22Rv1 (cell line): ENCODE data around the gene SETD2.

Experiments
- H3K27ac ChIP-seq: fragments of 450-650 bp; 2 replicates; pipeline ENCODE4 v1.5.1; 2017
- CTCF ChIP-seq: fragments of 450-650 bp; IDR thresholded peaks from 2 replicates; pipeline ENCODE4 v1.5.1; 2017; ENCODE audit warnings: mild to moderate bottlenecking
- ZFX ChIP-seq: fragments of 450-650 bp; IDR thresholded peaks from 2 replicates; pipeline ENCODE4 v1.6.1; 2017; ENCODE audit warnings: antibody characterized with exemption, borderline replicate concordance

Gene SETD2

GRCh38 chr3:46984591-46985459 lies 179.1 kb downstream of the SETD2 start:
- TF ChIP-seq CTCF: no peak
- no peak for TF ChIP-seq ZFX
- H3K27ac ChIP-seq: no peak overlapping the region

- TF ChIP-seq ZFX (no peak), CTCF (no peak)
- no peak overlapping the region for H3K27ac ChIP-seq
These were observed 181.4 kb downstream of the SETD2 start for GRCh38 chr3:46982546-46982945.

- no peak overlapping the region for H3K27ac ChIP-seq
- TF ChIP-seq CTCF: no peak
These were observed 181.9 kb downstream of the SETD2 start for GRCh38 chr3:46981932-46982471.

- TF ChIP-seq CTCF: 0 out of 2 replicates have a peak, but pooled peaks have one; percentile 4
- no peak for TF ChIP-seq ZFX
- peak overlapping the region; percentile 59 for H3K27ac ChIP-seq
These were observed 183.9 kb downstream of the SETD2 start for GRCh38 chr3:46979958-46980497.

GRCh38 chr3:46978985-46979944 lies 184.6 kb downstream of the SETD2 start, which contains the start of gene NBEAL2:
TSS of gene NBEAL2 (plus strand) at chr3:46979666. CDS start at chr3:46979862, 196 bp downstream.
- peak within 1 kb of the TSS; percentile 59 for H3K27ac ChIP-seq
- TF ChIP-seq CTCF: peak; percentile 28
- TF ChIP-seq ZFX: no peak

- H3K27ac ChIP-seq: peak overlapping the region; percentile 59; the same call in 1 of the 2 replicates
- no peak for TF ChIP-seq ZFX
- no peak for TF ChIP-seq CTCF
These were observed 185.5 kb downstream of the SETD2 start for GRCh38 chr3:46978381-46978780.
